Astrocyte (in vitro differentiated cells and primary cell): ENCODE data around the gene POU4F2.

Source experiments
- EZH2 ChIP-seq: IDR thresholded peaks from 2 replicates; pipeline ENCODE4 v1.6.1; 2012; ENCODE audit warnings: mild to moderate bottlenecking, low read length, inconsistent platforms; ENCODE audit not compliant: insufficient read depth
- TF ChIP-seq, protein P1 (sequence below): IDR thresholded peaks from 2 replicates; pipeline ENCODE4 v1.5.1; 2011; ENCODE audit warnings: low read depth, mild to moderate bottlenecking, inconsistent platforms, low read length, moderate library complexity; ENCODE audit not compliant: insufficient read depth

DNA sequence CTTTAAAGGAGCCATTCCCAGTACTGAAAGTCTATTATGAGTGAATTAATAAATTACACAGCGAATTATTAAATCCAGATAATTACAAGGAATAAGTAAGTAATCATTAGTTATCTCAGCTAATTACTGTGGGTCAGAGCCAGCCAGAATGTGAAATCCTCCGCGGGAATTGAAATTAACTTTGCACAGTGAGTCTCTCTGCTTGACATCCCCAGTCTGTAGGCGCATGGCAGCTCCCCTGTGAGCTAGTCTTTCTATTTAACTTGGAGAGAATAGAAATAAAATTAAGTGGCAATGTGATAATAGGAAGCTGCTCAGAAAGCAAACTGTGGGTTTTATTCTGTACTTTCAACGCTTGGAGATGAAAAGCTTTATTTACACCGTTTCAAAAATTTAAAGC lies 7.2 kb downstream of the POU4F2 start:
- TF ChIP-seq, protein P1, sequence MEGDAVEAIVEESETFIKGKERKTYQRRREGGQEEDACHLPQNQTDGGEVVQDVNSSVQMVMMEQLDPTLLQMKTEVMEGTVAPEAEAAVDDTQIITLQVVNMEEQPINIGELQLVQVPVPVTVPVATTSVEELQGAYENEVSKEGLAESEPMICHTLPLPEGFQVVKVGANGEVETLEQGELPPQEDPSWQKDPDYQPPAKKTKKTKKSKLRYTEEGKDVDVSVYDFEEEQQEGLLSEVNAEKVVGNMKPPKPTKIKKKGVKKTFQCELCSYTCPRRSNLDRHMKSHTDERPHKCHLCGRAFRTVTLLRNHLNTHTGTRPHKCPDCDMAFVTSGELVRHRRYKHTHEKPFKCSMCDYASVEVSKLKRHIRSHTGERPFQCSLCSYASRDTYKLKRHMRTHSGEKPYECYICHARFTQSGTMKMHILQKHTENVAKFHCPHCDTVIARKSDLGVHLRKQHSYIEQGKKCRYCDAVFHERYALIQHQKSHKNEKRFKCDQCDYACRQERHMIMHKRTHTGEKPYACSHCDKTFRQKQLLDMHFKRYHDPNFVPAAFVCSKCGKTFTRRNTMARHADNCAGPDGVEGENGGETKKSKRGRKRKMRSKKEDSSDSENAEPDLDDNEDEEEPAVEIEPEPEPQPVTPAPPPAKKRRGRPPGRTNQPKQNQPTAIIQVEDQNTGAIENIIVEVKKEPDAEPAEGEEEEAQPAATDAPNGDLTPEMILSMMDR = no peak
- TF ChIP-seq EZH2 = no peak
